ENCODE results near the gene KLF16.

The KLF16 gene

GRCh38 chr19:1854039-1854541 is 9.3 kb downstream of the KLF16 start:
- no peak for TF ChIP-seq CTCF (IDR thresholded peaks at IDR 0.05; ENCODE audit: extremely low read depth, insufficient read depth, missing control alignments)
- DNase-seq (ENCODE audit: low spot score): no peak
- in situ Hi-C loops (cut with MboI; ENCODE audit: low pct_unique_long_range_greater_than_20kb, low sequenced_read_pairs, unreplicated experiment): no loop called here

- in situ Hi-C loops (cut with MboI; ENCODE audit: low pct_unique_long_range_greater_than_20kb, low sequenced_read_pairs, unreplicated experiment): no loop called here
- DNase-seq (ENCODE audit: low spot score): peak; percentile 92
- TF ChIP-seq CTCF (IDR thresholded peaks at IDR 0.05; ENCODE audit: extremely low read depth, insufficient read depth, missing control alignments): peak; percentile 97
Observed at GRCh38 chr19:1853295-1854038, 9.9 kb downstream of the KLF16 start.

- DNase-seq (ENCODE audit: low spot score): no peak
- TF ChIP-seq CTCF (IDR thresholded peaks at IDR 0.05; ENCODE audit: extremely low read depth, insufficient read depth, missing control alignments): no peak
- in situ Hi-C loops (cut with MboI; ENCODE audit: low pct_unique_long_range_greater_than_20kb, low sequenced_read_pairs, unreplicated experiment): no loop called here
Observed at GRCh38 chr19:1852581-1853128, 10.7 kb downstream of the KLF16 start.

GRCh38 chr19:1851654-1852580 is 11.5 kb downstream of the KLF16 start:
- TF ChIP-seq CTCF (IDR thresholded peaks at IDR 0.05; ENCODE audit: extremely low read depth, insufficient read depth, missing control alignments): no peak
- in situ Hi-C loops (cut with MboI; ENCODE audit: low pct_unique_long_range_greater_than_20kb, low sequenced_read_pairs, unreplicated experiment): no loop called here
- peak; percentile 77 for DNase-seq (ENCODE audit: low spot score)

- TF ChIP-seq CTCF (IDR thresholded peaks at IDR 0.05; ENCODE audit: extremely low read depth, insufficient read depth, missing control alignments): peak; percentile 28
- no peak for DNase-seq (ENCODE audit: low spot score)
- in situ Hi-C loops (cut with MboI; ENCODE audit: low pct_unique_long_range_greater_than_20kb, low sequenced_read_pairs, unreplicated experiment): no loop called here
Observed at GRCh38 chr19:1850809-1851653, 12.3 kb downstream of the KLF16 start.

Measured in GM13977 (cell line).